GM12873 (cell line): ENCODE data around the gene LRFN4.

Experiments
- CTCF ChIP-seq: IDR thresholded peaks from 2 replicates; pipeline ENCODE4 v1.5.1; 2012; ENCODE audit warnings: low read depth, mild to moderate bottlenecking, moderate library complexity, low read length, control low read depth; ENCODE audit not compliant: insufficient read depth; ENCODE audit errors: missing control alignments

The LRFN4 gene

GRCh38 chr11:66904561-66904960 lies 47.7 kb downstream of the LRFN4 start:
- TF ChIP-seq CTCF: no peak

- no peak for TF ChIP-seq CTCF
Observed at GRCh38 chr11:66904981-66905521, 48.2 kb downstream of the LRFN4 start.

GRCh38 chr11:66905631-66906030 lies 48.8 kb downstream of the LRFN4 start:
- no peak for TF ChIP-seq CTCF

- no peak for TF ChIP-seq CTCF
Observed at GRCh38 chr11:66906061-66906733, 49.3 kb downstream of the LRFN4 start.

GRCh38 chr11:66907751-66908630 lies 51.1 kb downstream of the LRFN4 start:
- no peak for TF ChIP-seq CTCF

- no peak for TF ChIP-seq CTCF
Observed at GRCh38 chr11:66909181-66909580, 52.3 kb downstream of the LRFN4 start.

GRCh38 chr11:66910016-66910415 lies 53.2 kb downstream of the LRFN4 start:
- TF ChIP-seq CTCF: no peak
